Measurements from ENCODE around the gene CES5A.

The CES5A gene

DNA sequence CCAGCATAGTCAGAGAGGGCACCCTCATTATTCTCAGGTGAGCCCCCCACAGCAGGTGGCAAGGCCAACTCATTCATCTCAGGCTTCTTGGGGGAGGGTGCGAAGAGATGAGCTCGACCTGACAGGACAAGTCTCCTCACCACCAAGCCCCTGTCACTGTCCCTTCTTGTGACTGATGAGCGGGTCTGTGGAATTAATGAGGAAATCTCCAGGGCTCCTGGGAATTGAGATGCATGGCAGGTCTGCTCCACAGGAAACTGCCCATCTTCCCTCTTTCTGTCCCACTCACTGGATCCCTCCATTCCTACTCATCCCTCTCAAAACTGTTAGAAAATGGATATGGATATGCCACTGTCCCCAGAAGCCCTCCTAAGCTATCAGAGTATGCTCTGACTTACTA lies 32.5 kb upstream of the CES5A start:
- Histone ChIP-seq H3K4me3 (ENCODE audit: low read depth, low read length) (no peak overlapping the region), H3K27ac (no peak overlapping the region), H3K27me3 (replicated peaks) (no peaks in the 10 kb centered on the region), H3K36me3 (replicated peaks) (no peaks in the 10 kb centered on the region)
- in situ Hi-C loops (cut with HindIII; ENCODE audit: low pct_ligation_motif_present, low sequenced_read_pairs) = no loop called here
- TF ChIP-seq, protein P1, sequence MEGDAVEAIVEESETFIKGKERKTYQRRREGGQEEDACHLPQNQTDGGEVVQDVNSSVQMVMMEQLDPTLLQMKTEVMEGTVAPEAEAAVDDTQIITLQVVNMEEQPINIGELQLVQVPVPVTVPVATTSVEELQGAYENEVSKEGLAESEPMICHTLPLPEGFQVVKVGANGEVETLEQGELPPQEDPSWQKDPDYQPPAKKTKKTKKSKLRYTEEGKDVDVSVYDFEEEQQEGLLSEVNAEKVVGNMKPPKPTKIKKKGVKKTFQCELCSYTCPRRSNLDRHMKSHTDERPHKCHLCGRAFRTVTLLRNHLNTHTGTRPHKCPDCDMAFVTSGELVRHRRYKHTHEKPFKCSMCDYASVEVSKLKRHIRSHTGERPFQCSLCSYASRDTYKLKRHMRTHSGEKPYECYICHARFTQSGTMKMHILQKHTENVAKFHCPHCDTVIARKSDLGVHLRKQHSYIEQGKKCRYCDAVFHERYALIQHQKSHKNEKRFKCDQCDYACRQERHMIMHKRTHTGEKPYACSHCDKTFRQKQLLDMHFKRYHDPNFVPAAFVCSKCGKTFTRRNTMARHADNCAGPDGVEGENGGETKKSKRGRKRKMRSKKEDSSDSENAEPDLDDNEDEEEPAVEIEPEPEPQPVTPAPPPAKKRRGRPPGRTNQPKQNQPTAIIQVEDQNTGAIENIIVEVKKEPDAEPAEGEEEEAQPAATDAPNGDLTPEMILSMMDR (IDR thresholded peaks at IDR 0.05; ENCODE audit: low read depth, low read length, missing control alignments) = no peak
- DNase-seq = no peak

DNA sequence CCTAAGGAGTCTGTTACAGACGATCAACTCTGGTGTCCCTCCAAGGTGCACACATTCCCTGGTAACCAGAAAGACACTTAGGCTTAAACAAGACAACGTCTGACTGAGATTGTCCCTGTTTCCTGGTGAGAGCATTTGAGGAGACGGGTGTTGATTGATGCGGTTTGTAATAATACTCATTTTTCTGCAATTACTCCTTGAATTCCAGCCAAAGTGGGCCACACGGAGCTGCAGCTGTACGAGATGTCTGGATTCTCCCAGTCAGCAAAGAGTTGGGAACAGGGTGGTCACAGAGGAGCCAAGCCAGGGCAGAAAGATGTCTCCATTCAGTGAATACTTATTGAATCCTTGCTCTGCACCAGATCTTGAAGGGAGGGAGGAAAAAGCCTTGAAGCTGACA lies 30.9 kb upstream of the CES5A start:
- no peaks in the 10 kb centered on the region for H3K27me3 ChIP-seq (replicated peaks)
- TF ChIP-seq, protein P1 (IDR thresholded peaks at IDR 0.05; ENCODE audit: low read depth, low read length, missing control alignments) = no peak
- in situ Hi-C loops (cut with HindIII; ENCODE audit: low pct_ligation_motif_present, low sequenced_read_pairs) = no loop called here
- H3K27ac ChIP-seq = no peak overlapping the region
- no peaks in the 10 kb centered on the region for H3K36me3 ChIP-seq (replicated peaks)
- DNase-seq = no peak
- no peak overlapping the region for H3K4me3 ChIP-seq (ENCODE audit: low read depth, low read length)

DNA sequence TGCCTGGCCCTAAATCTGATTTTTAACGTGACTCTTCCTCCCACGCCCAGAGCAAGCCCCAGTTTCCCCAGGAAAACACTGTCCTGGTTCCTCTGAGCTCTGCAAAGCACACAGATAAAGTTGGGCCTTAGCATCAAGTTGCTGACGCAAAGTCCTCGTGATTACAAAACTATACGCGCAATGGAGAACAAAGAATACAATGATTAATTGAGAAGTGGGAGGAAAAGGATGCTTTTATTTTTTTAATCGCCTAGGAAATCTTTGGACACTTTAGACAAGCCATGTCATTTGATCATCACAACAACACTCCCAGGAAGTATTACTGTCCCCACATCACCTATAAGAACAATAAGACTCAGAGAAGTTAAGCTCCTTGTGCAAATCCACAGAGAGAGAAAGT lies 30.5 kb upstream of the CES5A start:
- in situ Hi-C loops (cut with HindIII; ENCODE audit: low pct_ligation_motif_present, low sequenced_read_pairs) = no loop called here

DNA sequence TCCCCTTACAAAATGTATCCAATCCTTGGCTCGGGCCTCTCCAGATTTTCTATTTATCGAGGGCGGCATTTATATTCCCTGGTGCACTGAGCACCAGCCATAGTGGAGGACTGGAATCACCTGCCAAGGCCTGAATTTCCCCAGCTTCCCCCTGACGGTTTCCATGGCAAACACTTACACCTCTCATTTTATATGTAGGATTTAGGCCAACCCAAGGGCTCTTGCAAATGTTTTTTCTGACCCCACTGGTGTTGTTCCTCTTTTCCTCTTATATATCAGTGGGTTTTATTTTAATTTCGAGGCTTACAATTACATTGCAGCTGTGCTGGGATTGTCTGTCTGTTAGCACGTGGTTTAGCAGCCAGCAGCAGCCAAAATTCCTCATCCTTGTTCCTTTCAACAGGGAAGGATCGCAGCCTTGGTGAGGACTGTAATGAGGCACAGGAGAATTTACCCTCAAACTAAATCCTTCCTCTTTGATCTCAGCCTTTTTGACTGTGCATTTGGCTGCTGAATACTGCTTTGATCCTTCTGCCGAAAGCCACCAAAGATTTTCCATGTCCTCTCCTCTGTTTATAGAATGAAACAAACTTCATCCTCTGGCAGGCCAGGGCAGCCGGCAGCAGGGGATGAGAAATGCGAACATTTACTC lies 26.5 kb upstream of the CES5A start:
- H3K27ac ChIP-seq = no peak overlapping the region
- DNase-seq = no peak
- H3K36me3 ChIP-seq (replicated peaks) = no peaks in the 10 kb centered on the region
- TF ChIP-seq, protein P1 (IDR thresholded peaks at IDR 0.05; ENCODE audit: low read depth, low read length, missing control alignments) = no peak
- H3K4me3 ChIP-seq (ENCODE audit: low read depth, low read length) = no peak overlapping the region
- H3K27me3 ChIP-seq (replicated peaks) = no peaks in the 10 kb centered on the region
- in situ Hi-C loops (cut with HindIII; ENCODE audit: low pct_ligation_motif_present, low sequenced_read_pairs) = no loop called here

More for the DNA sequence above, 30.5 kb upstream of the CES5A start:
- H3K36me3 ChIP-seq (replicated peaks) = no peaks in the 10 kb centered on the region
- TF ChIP-seq, protein P1 (IDR thresholded peaks at IDR 0.05; ENCODE audit: low read depth, low read length, missing control alignments) = no peak
- no peaks in the 10 kb centered on the region for H3K27me3 ChIP-seq (replicated peaks)
- no peak overlapping the region for H3K27ac ChIP-seq
- no peak for DNase-seq
- no peak overlapping the region for H3K4me3 ChIP-seq (ENCODE audit: low read depth, low read length)

DNA sequence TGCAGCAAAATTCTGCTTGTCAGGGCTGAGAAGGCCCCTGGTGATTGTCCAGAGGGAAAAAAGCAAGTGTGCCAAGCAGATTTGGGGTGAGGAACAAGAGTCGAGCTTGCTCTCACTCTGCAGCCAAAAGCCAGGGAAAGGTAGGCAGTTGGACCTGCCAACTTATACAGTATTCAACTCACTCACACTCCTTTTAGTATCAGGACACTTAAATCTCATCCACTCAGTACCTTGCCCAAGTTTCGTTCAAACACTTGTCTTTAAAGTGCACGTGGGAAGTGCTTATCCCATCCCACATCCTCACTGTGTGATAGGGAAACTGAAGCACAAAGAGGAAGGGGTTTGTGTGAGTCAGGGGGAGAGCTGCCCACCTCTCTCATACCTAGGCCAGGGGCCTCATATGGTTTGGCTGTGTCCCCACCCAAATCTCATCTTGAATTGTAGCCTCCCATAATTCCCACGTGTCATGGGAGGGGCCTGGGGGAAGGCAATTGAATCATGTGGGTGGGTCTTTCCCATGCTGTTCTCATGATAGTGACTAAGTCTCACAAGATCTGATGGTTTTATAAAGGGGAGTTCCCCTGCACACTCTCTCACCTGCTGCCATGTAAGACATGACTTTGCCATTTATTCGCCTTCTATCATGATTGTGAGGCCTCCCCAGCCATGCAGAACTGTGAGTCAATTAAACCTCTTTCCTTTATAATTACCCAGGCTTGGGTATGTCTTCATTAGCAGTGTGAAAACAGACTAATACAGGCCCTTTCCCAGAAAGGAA lies 25.6 kb upstream of the CES5A start:
- no peaks in the 10 kb centered on the region for H3K27me3 ChIP-seq (replicated peaks)
- TF ChIP-seq, protein P1 (IDR thresholded peaks at IDR 0.05; ENCODE audit: low read depth, low read length, missing control alignments) = no peak
- no peak overlapping the region for H3K27ac ChIP-seq
- H3K36me3 ChIP-seq (replicated peaks) = no peaks in the 10 kb centered on the region
- DNase-seq = no peak
- in situ Hi-C loops (cut with HindIII; ENCODE audit: low pct_ligation_motif_present, low sequenced_read_pairs) = no loop called here
- H3K4me3 ChIP-seq (ENCODE audit: low read depth, low read length) = no peak overlapping the region
